NCI-H128 (cell line): ENCODE data around the gene IMMP1L.
"Not testable (repeated sequence)": the region's sequence is repeated elsewhere in the genome, so short reads cannot be mapped to it uniquely, and the experiment has no call there.

Experiments used
- DNase-seq: peaks from one replicate; lab custom pipeline; 2025; ENCODE audit not compliant: unreplicated experiment; lab: John Stamatoyannopoulos, UW

Gene IMMP1L, protein sequence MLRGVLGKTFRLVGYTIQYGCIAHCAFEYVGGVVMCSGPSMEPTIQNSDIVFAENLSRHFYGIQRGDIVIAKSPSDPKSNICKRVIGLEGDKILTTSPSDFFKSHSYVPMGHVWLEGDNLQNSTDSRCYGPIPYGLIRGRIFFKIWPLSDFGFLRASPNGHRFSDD

DNA sequence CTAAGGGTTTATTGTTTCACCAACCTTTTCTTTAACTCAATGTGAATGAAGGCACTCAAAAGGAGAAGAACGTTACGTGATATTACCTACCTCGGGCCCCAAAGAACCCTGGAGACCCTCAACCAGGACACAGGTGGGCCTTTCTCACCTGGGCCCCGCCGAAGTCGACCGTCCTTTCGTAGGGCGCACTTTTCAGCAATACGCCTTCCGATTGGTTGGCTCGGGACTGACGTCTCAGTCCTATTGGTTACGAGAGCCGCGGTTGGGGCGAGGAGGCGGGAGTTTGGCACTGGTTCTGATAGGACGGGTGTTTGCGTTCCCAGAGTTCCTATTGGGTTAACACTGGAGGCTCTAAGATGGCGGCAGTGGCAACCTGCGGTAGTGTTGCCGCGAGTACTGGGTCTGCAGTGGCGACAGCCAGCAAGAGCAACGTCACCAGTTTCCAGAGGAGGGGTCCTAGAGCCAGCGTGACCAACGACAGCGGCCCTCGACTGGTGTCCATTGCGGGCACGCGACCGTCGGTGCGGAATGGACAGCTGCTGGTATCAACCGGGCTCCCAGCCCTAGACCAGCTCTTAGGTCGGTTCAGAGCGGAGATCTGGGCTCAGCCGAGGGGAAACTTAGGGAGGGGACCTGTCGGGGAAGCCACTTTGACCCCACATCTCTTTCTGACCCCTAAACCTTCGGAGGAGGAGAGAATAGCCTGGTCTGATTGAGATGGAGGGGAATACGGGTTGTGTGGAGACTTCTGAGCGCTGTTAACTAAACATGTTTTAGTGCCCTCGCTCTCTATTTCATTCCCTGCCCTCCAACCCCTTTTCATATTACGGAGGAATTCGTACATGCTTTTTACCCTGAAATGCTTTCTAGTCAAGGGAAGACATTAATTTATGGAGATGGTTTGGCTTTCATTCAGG lies at the start of gene IMMP1L, which contains the start of gene ELP4:
Gene IMMP1L (minus strand): TSS at position 194 of the 917 bp plus-strand sequence. CDS start 46,346 bp downstream, outside the sequence.
Gene ELP4 (plus strand): TSS at position 339 of the 917 bp plus-strand sequence. CDS start 18 bp downstream, at position 357.
- DNase-seq = peak; percentile 94

DNA sequence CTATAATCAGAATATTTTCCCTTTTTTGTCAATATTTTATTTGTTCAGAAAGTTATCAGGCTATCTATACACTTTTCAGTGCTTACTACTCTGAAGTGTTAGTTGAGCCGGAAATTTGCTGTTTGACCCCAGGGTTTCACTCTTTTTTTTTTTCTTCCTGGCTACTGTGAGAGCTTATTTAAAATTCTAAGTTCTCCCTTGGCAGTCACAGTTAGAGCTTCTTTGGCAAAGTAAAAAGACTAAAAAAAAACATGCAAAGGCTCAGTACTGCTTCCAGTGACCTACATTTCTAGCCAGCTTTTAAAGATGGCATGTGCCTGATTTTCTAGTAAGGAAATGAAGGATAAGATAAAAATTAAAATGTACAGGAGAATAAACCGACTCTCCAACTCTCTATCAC lies 48.6 kb upstream of the IMMP1L start:
- DNase-seq = no peak

DNA sequence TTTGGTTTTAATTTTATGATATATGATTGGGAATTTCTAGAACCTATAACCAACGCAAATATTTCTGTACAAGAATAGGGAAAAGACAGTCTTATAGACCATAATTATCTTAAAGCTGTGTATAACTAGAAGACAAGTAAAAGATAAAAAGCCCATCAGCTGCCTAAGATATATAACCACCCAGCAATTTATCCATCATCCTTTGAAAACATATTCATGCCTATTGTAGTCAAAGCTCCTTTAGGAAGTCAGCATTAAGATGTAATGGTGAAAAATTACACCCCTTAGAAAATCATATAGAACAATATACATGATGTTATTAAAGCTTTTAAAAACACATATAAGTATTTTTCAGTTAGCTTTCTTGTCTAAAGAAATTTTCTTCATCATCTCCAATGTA lies 46.5 kb upstream of the IMMP1L start:
- DNase-seq = no peak

DNA sequence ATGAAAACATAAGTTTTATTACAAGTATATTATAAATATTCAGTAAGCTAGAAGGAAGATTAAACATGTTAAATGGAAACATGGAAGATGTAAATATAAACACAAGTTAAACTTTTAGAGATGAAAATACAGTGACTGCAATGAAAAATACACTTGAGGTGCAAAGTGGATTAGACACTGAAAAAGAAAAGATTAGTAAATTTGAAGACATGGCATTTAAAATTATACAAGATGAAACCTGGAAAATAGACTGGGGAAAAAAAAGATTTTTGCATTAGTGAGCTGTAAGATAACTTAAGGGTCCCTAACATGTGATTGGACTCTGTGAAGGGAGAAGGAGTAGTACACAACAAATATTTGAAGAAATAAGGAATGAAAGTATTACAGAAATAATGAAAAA lies 33.4 kb upstream of the IMMP1L start:
- no peak for DNase-seq

DNA sequence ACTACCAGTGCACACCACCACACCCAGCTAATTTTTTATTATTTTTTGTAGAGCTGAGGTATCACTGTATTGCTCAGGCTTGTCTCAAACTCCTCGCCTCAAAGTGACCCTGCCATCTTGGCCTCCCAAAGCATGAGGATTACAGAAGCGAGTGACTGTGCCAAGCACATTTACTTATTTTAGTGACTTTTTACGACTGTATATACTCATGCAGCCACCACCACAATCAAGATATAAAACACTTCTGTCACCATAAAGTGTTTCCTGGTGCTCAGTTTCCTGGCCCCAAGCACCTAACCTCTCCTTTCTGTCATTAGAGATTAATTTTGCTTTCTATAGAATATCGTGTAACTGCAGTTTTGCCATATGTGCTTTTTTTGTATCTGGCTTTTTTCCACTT lies 26.1 kb upstream of the IMMP1L start:
- no peak for DNase-seq

DNA sequence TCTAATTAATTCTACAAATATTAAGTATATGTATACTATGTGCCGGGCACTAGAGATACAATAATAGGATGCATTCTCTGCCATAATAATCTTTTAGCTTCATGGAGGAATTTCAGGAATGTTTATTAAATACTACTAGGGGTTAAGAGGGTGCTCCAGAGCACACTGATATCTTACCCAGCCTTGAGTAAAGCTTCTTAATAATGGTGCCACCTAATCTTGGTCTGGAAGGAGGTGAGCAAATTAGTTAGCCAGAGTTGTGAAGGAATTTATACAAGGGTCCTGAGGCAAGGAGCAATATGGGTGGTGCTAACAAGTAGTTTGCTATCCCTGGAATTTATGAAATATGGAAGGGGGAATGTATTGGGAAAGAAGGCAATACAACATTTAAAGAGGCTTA lies 21.9 kb upstream of the IMMP1L start:
- no peak for DNase-seq

DNA sequence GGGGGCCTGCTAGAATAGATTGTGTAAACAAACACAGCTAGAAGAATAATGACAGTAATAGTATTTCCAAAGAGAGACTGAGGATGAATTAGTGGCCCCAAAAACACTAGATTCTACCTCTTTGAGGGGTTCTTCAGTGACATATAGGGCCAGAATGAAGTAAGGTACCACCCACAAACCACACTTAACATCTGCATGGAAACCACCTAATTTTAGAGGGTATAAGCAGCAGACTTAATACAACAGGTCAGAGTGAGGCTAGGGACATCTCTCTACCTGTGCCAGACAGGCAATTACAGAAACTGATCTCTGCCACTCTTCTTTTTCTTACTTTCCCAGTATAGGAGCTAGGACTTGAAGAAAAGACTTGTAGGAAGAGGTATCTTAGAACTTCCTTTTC lies 20.3 kb upstream of the IMMP1L start:
- no peak for DNase-seq

DNA sequence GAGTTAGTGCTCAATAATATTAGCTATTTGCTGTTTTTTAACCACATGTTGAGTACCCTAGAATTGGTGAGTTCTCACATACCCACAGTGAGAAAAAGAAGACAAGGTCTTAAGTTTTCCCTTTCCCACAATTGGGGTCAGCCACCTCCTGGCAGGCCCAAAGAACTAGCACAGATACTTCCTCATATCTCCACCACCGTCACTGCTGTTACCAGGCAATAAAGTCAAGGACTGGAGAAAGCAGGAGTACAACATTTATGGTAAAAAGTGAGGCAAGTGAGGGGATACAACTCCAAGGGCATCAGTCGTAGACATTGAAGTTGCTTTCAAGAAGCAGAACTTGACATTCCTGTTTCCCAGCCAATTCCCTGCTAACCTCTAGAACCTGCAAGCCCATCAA lies 19.8 kb upstream of the IMMP1L start:
- no peak for DNase-seq

DNA sequence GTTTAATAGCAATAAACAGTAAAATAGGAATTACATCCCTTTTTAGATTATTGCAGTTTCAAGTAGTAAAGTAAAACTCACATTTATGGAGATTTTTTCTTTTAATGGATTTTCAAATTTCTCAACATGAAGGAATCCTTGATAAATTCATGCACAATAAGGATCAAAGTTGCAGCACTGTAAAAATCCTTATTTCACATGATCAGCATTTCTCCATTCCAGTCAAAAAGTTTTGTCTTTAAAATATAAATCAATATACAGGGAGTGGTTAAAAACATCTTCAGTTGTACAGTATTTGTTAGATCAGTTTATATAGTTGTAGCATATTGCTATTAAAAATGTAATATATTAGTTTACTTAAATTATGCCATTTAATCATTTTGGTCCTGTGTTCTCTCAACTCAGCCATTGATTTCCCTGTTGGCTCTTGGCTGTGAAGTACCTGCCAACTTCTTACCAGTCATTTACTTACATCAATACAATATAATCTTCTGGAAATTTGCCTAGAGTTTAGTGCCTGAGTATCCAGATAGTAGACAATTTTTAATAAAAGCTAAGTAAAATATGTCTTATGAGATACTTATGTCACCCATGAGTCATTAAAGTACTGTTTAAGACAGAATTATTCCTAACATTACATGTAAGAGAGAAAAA lies 12.2 kb upstream of the IMMP1L start:
- no peak for DNase-seq

DNA sequence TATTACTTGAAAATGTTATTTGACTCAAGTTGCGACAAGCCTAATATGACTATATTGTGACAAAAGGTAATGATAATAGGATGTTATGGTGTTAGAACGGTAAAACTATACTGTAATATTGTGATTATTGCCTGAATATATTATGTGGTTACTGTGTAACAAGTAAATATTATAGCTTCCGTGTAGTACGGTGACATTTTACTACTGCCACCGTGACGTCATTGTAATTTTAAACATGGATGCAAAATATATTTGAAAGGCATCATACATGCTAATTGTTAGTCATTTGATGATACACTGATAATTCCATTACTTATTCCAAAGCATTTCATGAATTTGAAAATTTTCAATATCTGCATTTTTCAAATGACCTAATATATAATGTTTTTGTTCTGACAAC lies 2.7 kb upstream of the IMMP1L start:
- no peak for DNase-seq

DNA sequence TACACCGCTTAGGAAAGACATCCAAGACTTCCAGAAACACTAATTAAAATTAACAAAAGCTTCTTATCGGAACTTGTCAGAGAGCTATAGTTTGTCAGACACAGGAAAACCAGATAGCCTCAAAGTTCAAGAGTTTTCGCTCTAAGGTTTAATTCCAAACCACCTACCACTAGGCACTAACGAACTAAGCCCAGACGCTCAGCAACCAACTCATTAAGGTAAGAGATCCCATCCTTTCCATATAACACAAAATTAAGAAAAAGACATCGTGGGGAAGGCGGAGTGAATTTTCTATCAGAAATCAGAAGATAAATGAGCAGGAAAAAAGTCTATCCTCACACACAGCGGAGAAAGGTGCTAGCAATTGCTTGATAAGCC lies 382 bp downstream of the IMMP1L start:
- DNase-seq = no peak

DNA sequence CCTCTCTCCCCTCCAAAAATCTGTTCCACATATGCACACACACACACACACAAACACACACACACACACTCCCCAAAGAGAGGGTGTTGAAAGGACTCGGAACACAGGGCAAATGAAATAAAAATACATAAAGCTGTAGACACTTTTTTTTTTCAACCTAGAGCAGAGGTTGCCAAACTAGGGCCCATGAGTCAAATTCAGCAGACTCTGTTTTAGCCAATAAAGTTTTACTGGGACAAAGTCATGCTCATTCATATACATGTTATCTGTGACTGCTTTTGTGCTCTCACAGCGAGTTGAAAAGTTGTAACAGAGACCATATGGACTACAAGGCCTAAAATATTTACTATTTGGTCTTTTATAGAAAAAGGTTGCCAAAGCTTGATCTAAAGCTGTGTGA lies 8.9 kb downstream of the IMMP1L start:
- no peak for DNase-seq

DNA sequence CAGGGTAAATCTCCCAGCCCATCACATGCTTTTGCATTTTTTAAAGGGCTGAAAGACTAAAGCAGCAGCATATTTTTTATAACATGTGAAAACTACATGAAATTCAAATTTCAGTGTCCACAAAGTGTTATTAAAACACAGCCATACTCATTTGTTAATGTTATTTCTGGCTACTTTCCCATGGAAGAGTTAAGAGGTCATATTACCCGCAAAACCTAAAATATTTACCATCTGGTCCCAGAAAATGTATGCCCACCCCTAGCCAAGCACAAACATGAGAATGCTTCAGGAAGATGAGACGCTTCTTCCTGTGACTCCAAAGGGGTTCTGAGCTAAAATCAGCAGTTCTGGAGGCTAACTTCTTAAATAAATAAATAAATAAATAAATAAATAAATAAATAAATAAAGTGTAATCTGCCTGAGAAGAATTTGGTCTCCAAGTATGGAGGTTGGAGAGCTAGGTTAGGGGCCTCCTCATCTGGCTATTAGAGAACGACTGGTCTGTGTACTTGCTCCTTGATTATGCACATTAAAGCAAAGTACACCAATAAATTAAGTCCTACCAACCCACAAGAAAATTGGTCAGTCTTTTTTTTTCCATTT lies 9.7 kb downstream of the IMMP1L start:
- DNase-seq = no peak

DNA sequence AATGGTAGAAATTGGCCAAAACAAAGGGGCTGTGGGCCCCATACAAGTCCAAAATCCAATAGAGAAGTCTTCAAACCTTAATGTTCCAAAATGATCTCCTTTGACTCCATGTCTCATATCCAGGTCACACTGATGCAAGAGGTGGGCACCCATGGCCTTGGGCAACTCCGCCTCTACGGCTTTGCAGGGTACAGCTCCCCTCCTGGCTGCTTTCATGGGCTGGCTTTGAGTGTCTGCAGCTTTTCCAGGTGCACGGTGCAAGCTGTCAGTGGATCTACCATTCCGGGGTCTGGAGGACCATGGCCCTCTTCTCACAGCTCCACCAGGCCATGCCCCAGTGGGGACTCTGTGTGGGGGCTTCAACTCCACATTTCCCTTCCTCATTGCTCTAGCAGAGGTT lies 15.7 kb downstream of the IMMP1L start:
- DNase-seq = not testable (repeated sequence)

DNA sequence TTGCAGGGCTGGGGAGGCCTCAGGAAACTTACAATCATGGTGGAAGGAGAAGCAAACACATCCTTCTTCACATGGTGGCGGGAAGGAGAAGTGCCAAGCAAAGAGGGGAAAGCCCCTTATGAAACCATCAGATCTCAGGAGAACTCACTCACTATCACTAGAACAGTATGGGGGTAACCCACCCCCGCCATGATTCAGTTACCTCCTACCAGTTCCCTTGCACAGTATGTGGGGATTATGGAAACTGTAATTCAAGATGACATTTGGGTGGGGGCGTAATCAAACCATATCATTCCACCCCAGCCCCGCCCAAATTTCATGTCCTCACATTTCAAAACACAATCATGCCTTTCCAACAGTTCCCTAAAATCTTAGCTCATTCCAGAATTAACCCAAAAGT lies 16.2 kb downstream of the IMMP1L start:
- DNase-seq = no peak

DNA sequence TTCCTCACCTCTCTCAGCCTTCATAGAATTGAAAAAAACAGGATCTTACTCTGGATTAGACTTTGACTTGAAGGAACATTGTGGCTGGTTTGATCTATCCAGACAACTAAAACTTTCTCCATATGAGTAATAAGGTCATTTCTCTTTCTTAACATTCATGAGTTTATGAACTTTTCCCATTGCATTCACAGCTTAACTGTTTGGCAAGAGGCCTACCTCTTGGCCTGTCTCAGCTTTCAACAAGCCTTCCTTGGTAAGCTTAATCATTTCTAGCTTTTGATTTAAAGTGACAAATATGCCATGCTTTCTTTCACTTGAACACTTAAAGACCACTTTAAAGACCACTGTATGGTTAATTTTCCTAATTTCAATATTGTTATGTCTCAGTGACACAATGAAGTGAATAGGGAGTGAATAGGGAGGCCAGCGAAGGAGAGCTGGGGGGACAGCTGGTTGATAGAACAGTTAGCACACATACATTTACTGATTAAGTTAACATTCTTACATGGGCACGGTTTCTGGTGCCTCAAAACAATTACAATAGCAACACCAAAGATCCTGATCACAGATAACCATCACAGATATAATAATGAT lies 17.0 kb downstream of the IMMP1L start:
- DNase-seq = no peak

DNA sequence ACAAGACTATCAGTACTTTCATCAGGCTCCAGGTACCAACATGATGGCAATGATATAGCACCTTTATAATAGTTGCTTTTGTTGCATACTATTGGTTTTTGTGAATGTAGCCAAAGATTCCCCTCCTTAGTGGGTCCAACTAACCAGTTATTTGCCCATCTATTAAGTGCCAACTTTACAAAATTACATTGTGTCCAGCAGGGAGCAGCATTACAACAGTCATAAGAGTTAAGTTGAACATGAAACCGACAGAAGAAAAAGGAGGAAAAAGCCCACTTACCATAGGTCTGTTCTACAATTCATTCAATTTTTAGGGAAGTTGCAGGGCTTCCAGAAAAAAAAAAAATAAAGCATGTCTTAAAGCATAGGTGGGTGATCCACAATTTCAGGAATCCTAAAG lies 21.6 kb downstream of the IMMP1L start:
- DNase-seq = no peak

DNA sequence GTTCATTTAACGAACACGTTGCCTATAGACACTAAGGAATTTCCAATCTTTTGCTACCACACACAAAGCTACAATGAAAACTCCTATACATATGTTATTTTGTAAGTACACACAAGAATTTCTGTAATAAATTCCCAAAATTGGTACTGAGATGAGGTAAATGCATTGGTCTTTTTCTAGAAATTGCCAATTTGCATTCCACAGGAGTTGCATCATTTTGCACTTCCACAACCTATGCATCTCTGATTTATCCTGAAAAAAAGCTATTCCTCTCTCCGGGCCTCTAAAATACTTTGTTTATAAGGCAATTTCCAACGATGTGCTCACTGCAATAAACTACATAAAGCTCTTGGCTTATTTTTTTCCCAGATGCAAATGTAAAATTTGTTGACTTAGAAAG lies 24.9 kb downstream of the IMMP1L start:
- DNase-seq = no peak

DNA sequence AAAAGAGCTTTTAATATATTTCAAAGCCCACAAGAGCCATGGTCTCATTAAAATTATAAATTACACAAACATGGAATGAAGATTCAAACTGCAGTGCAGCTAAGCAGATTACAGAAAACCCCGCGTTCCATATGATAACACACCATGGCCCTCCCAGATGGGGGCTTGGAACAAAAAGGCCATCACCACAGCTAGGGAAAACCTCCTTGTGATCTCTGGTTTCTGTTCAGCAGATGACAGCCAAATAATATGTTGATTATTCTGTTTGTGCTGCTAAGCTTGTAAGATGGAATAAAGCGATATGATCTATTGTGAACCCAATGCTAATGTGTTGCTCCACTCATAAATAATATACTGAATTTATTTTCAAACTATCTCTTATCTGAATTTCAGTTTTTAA lies 28.5 kb downstream of the IMMP1L start:
- DNase-seq = no peak

DNA sequence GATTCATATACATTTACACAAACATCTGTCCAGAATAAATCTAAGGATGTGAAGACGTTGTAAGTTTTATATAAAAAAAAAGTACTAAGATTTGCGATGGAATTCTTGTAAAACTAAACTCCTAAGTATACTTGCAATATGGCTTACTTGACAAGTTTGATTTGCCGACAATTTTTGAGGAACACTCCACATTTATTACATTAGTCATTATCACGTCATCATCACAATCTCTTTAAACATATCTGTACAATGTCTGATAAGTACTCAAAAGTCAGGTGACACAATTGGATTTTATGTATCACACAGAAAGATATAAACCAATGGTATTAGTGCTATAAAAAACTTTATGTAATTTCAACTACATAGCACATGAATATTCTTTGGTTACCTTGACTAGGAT lies 30.4 kb downstream of the IMMP1L start:
- DNase-seq = no peak

DNA sequence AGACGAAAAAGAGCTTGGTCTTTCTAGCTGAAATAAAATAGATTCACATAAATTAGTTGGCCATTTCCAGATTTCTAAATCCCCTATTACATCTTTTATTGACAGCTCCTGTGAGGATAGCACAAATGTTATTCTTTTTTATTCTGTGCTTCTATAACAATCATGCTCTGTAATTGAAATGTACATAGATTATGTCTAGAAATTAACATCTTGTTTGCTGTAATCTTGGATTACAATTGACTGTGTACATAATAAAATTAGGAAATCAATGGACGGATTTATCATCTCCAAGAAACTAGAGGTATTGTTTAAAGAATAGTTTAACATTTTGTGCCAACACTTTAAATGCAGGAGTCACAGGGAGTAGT lies 31.2 kb downstream of the IMMP1L start:
- DNase-seq = no peak
